Type B pancreatic cell (in vitro differentiated cells): ENCODE measurements around the gene STYX. TPM values are rescaled to one million over a fixed set of nuclear protein-coding genes. Genes with fewer than 3 reads are reported as not detected.

ENCODE experiments used
- DNase-seq: peaks from one replicate; pipeline ENCODE4 v3.0.0; 2021; ENCODE audit warnings: mixed read lengths; ENCODE audit not compliant: unreplicated experiment; ENCODE audit errors: extremely low spot score
- H3K27ac Mint-ChIP-seq: 2 replicates; pipeline ENCODE4 v1.8.0; 2021; ENCODE audit warnings: mild to moderate bottlenecking, mixed read lengths
- H3K27me3 Mint-ChIP-seq: 2 replicates; pipeline ENCODE4 v1.8.0; 2021; ENCODE audit warnings: mixed read lengths
- H3K36me3 Mint-ChIP-seq: 2 replicates; pipeline ENCODE4 v1.8.0; 2021; ENCODE audit warnings: mixed read lengths
- H3K4me1 Mint-ChIP-seq: one replicate; pipeline ENCODE4 v1.8.0; 2021; ENCODE audit warnings: mixed read lengths; ENCODE audit not compliant: unreplicated experiment
- H3K4me3 Mint-ChIP-seq: 2 replicates; pipeline ENCODE4 v1.8.0; 2021; ENCODE audit warnings: mild to moderate bottlenecking, mixed read lengths
- H3K9me3 Mint-ChIP-seq: 2 replicates; pipeline ENCODE4 v1.8.0; 2021; ENCODE audit warnings: mixed read lengths
- total RNA-seq: library from RNA; stranded (reverse); gene quantifications from 2 replicates; pipeline ENCODE4 v1.2.1, GENCODE V29; 2021; ENCODE audit warnings: low replicate concordance
- TF ChIP-seq, protein P1 (sequence below): fragments of 200-600 bp; sonication (generic); conservative IDR thresholded peaks from 2 replicates; pipeline ENCODE4 v1.5.0; 2021; ENCODE audit warnings: antibody characterized with exemption, mild to moderate bottlenecking

The STYX gene
- total RNA-seq, 1 donor from 2014 or later: 11.0 TPM

- Mint-ChIP-seq H3K27me3 (no peaks in the 10 kb centered on the region), H3K27ac (peak overlapping the region; percentile 90), H3K36me3 (peaks cover 27% of the 10 kb centered on the region), H3K4me1 (peaks cover 24% of the 10 kb centered on the region), H3K4me3 (peak overlapping the region; percentile 97), H3K9me3 (peaks cover 4% of the 10 kb centered on the region)
- TF ChIP-seq, protein P1, sequence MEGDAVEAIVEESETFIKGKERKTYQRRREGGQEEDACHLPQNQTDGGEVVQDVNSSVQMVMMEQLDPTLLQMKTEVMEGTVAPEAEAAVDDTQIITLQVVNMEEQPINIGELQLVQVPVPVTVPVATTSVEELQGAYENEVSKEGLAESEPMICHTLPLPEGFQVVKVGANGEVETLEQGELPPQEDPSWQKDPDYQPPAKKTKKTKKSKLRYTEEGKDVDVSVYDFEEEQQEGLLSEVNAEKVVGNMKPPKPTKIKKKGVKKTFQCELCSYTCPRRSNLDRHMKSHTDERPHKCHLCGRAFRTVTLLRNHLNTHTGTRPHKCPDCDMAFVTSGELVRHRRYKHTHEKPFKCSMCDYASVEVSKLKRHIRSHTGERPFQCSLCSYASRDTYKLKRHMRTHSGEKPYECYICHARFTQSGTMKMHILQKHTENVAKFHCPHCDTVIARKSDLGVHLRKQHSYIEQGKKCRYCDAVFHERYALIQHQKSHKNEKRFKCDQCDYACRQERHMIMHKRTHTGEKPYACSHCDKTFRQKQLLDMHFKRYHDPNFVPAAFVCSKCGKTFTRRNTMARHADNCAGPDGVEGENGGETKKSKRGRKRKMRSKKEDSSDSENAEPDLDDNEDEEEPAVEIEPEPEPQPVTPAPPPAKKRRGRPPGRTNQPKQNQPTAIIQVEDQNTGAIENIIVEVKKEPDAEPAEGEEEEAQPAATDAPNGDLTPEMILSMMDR: no peak
- DNase-seq: no peak
These were observed 744 bp downstream of the STYX start for GRCh38 chr14:52730709-52731111.

DNA sequence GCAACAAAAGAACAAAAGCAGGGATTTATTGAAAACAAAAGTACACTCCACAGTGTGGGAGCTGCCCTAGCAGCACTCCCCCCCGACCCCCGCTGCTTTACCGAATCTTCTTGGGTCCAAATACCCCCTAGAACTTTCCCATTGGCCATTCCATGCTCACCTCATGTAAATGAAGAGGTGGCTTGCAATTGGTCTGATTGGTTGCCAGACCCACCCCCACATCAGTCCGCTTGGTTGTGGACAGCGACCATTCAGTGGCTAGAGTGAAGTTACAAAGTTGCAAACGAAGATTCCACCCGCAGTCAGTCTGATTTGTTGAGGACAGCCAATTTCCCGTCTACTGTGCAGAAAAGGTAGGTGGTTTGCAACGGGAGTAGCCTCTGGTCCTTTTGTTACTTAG, 3.9 kb downstream of the STYX start:
- Mint-ChIP-seq H3K4me1 (peaks cover 31% of the 10 kb centered on the region), H3K9me3 (peaks cover 4% of the 10 kb centered on the region), H3K4me3 (no peak overlapping the region), H3K27me3 (no peaks in the 10 kb centered on the region), H3K36me3 (peaks cover 33% of the 10 kb centered on the region), H3K27ac (no peak overlapping the region)
- DNase-seq: no peak
- TF ChIP-seq, protein P1: no peak

DNA sequence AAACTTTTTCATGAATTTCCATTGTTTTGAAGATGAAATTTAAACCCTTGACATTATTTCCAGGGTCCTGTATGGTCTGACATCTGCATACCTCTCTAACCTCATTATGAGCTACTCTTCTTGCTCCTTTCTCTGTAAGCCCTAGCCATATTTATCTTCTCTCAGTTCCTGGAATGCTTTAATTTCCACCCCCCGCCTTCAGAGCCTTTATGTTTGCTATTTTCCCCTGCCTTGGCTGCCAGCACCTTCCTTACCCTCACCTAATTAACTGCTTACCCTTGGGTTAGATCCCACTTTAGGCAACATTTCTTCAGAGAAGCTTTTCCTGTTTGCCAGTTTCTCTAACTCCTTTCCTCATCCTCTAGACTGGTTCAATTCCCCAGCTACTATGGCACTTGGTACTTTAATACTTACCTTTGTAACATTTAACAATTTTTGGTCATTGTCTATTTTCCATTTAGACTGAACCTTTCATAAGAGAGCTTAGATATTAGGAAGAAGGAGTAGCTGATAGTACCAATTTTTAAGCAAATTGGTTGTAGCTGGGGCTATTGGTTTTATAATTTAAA, 6.0 kb downstream of the STYX start:
- Mint-ChIP-seq H3K36me3 (peaks cover 39% of the 10 kb centered on the region), H3K4me1 (peaks cover 29% of the 10 kb centered on the region), H3K9me3 (peaks cover 4% of the 10 kb centered on the region), H3K4me3 (peak overlapping the region; percentile 34), H3K27ac (no peak overlapping the region), H3K27me3 (no peaks in the 10 kb centered on the region)
- no peak for DNase-seq
- TF ChIP-seq, protein P1: no peak

DNA sequence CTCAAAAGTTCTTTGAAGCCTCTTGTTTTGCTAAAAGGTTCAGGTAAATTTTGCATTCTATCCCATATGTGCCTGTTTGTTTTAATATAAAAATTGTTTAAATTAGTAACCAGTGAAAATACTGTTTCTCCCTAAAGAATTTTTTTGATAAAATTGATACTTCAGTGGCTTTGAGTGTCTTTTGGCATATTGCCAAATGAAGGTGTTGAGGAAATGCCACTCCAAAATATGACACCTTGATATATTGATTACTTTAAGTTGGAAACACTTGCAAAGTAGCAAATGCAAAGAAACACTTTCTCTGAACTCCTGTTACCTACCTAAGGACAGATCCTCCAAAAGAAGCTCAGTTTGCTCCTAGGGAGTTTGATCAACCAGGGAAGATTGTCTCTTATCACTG, 8.4 kb downstream of the STYX start:
- Mint-ChIP-seq H3K36me3 (peaks cover 29% of the 10 kb centered on the region), H3K9me3 (peaks cover 4% of the 10 kb centered on the region), H3K27ac (no peak overlapping the region), H3K27me3 (no peaks in the 10 kb centered on the region), H3K4me1 (peaks cover 30% of the 10 kb centered on the region), H3K4me3 (no peak overlapping the region)
- DNase-seq: no peak
- TF ChIP-seq, protein P1: no peak

DNA sequence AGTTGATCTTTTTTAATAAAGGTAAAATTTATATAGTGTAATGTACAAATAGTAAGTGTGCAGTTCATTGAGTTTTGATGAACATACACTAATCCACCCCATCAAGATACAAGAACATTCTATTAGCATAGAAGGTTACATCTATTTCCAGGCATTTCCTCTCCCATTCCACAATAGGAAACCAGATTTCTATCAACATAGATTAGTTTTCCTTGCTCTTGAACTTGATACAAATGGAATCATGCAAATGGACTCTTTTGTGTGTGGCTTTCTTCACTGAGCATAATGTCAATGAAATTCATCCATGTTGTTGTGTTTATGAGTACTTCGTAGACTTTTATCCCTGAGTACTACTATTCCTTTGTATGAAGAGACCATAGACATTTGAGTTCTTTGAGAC, 10.8 kb downstream of the STYX start:
- H3K4me3 Mint-ChIP-seq: no peak overlapping the region
- DNase-seq: no peak
- no peaks in the 10 kb centered on the region for H3K27me3 Mint-ChIP-seq
- no peaks in the 10 kb centered on the region for H3K9me3 Mint-ChIP-seq
- TF ChIP-seq, protein P1: no peak
- peaks cover 20% of the 10 kb centered on the region for H3K36me3 Mint-ChIP-seq
- H3K27ac Mint-ChIP-seq: no peak overlapping the region
- H3K4me1 Mint-ChIP-seq: peaks cover 19% of the 10 kb centered on the region

DNA sequence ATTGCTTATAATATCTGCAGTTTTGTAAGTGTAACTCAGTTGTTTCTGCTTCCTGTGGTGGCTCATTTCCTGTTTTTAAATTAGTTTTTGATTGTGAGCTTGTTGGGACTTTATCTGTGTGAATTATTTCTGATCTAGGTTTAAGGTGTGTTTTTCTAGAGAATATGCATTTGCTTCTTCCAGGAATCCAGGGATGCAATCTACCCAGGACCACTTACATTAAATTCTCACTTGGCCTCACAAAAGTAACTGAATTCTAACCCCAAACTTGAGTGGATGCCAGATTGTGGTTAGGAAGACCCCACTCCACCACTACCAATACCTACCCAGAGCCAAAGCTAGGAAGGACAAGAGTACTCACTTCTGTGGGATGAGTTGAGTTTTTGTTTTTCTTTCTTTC, 11.9 kb downstream of the STYX start:
- TF ChIP-seq, protein P1: no peak

More for the DNA sequence above, 11.9 kb downstream of the STYX start:
- Mint-ChIP-seq H3K9me3 (no peaks in the 10 kb centered on the region), H3K27me3 (no peaks in the 10 kb centered on the region), H3K4me1 (peaks cover 12% of the 10 kb centered on the region), H3K27ac (no peak overlapping the region), H3K36me3 (peaks cover 16% of the 10 kb centered on the region), H3K4me3 (no peak overlapping the region)
- no peak for DNase-seq
